Skin of body (tissue), 2 donors: ENCODE data around the gene CDYL. TPM values are rescaled to one million over a fixed set of nuclear protein-coding genes. Genes with fewer than 3 reads are reported as not detected.
A peak's percentile ranks its signal among the peaks of the same experiment; 100 is the strongest.

Experiments used
- DNase-seq: peaks from one replicate; lab custom pipeline; 2025; lab: John Stamatoyannopoulos, UW
- total RNA-seq: library from RNA; depleted of rRNA; stranded (reverse); fragments of >200 nt; gene quantifications from one replicate; pipeline ENCODE4 v1.2.3, GENCODE V29; 2014

The CDYL gene
- total RNA-seq, 1 donor from 2014 or later, result 24.8 TPM

DNA sequence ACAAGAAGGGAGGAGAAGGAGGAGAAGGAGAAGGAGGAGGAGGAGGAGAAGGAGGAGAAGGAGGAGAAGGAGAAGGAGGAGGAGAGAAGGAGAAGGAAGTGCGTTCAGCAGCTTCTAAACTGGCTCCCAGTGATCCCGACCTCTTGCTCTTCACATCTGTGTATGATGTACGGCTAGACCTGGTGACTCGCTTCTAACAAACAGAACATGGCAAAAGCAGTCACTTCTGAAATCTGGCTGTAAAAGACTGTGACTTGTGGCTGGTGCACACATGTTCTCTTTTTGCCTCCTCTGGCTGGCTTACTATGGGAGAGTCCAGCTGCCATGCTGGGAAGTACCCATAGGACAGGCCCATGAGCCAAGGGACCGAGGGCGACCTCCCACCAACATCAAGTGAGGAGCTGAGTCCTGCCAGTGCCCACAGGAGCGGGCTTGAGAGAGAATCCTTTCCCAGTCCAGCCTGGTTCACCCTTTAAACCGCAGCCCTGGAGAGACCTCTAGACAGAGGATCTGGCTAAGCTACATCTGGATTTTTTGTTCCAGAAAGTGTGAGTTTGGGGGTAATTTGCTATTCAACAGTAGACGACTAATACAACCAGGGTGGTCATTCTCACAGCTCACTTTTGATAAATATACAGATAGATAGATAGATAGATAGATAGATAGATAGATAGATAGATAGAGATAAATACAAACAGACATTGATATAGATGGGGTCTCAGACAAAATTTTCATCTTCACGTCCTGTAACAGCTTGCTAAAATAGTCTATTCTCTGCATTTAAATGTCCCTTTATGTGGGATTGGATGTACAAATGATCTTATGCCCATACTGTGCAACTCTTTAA lies 185.3 kb downstream of the CDYL start:
- DNase-seq, result no peak

DNA sequence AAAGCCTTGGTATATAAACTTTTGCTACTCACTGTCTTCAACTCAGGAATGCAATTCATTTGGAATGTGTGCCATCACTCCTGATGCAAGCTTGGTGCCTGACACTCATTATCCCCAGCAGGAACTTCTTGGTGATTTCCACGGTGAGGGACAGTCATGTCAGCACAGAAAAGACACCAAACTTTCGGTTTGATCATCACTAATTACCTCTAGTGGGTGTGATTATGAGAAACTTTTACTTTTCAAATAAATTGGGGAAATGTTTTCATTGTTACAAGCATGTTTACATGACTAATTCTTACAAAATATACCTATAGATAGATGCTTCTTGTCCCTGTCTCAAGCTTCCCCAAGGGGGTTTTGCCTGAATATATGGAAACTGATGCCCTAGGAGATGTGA lies 186.7 kb downstream of the CDYL start:
- no peak for DNase-seq

DNA sequence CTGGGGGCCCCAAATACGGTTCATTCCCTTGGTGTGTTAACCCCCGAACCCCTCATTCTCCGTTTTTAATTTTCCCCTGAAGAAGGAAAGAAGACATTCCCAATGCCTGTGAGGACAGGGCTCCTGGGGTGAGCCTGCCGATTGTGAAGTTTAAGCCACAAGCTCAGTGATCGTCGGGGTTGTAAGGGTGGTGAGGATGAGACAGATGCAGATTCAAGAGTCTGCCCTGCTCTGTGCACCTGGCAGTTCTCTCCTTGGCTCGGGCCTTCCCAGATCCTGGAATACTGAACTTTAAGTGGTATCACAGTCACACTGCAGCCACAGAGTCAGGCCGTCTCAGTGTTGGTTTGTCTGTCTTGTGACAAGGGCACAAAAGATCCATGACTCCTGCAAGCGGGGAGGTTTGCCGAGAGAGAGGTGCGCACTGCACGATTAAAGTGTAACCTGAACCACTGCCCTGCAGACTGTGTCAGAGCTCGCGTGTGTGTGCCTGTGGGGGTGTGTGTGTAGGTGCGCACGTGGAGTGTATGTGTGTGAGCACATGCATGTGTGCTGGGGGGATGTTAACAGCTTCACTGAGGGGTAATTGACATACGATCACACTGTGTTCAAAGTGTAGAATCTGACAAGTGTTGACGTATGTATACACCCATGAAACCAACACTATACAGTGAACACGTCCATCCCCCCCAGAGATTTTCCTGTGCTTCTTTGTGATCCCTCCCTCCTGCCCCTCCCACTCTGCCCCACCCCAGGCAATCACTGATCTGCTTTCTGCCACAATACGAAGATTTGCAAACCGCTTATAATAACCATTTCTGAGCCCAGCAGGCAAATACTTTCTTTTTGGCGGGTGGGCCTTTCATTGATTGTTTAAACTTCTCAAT lies 188.7 kb downstream of the CDYL start:
- DNase-seq, result no peak

DNA sequence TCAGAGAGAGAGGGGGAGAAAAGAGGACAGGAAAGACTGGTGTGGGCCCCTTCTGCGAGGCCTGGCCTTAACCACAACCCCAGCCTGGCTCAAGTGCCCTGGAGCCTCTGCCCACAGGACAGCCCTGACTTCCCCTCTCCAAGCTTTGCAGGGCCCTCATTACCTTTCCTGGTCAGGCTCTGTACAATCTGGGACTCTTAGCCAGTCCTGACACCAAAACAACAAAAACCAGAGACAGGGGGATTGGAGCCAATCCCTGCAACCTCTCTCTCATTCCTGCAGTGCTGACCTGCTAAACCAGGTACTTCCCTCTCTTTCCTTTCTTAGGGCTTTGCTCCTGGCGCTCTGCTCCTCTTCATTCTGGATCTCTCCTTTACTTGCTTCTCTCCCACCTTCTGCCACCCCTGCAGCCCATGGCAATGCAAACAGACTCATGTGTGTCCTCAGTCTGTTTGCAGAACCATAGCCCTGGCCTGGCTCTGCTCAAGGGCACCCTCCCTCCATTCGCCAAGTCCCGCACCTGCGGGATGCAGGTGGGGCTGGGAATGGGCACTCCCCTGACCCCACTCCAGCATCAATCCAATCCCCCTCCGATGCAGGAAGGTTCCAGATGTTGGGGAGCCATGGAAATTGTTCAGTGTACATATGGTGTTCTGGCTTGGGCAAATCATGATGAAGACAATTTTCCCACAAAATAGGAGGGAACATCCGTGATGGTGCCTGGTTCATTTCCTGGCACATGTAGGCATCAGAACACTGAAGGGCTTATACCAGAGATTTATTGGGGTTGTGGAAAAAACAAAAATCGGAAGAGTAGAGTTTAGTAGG lies 189.6 kb downstream of the CDYL start:
- no peak for DNase-seq

DNA sequence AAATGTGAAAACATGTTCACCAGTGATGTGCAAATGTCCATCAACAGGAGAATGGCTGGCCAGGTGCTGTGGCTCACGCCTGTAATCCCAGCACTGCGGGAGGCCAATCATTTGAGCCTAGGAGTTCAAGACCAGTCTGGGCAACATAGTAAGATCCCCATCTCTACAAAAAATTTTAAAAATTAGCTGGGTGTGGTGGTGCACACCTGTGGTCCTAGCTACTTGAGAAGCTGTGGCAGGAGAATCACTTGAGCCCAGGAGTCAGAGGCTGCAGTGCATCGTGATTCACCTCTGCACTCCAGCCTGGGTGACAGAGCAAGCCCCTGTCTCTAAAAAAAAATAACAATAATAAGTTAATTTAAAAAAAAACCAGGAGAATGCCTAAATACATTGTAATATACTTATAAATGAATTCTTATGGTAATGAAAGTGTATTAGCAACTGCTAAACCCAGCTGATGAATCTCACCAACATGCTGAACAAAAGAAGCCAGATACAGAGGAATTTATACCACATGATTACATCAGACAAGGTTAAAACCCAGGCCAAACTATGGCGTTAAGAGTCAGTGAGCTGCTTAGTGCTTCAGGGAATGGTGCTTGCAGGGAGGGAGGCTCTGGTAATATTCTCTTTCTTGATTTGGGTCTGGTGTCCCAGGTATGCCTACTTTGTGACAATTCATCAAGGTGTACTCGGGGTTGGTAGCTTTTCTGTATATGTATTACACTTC lies 191.3 kb downstream of the CDYL start:
- no peak for DNase-seq

DNA sequence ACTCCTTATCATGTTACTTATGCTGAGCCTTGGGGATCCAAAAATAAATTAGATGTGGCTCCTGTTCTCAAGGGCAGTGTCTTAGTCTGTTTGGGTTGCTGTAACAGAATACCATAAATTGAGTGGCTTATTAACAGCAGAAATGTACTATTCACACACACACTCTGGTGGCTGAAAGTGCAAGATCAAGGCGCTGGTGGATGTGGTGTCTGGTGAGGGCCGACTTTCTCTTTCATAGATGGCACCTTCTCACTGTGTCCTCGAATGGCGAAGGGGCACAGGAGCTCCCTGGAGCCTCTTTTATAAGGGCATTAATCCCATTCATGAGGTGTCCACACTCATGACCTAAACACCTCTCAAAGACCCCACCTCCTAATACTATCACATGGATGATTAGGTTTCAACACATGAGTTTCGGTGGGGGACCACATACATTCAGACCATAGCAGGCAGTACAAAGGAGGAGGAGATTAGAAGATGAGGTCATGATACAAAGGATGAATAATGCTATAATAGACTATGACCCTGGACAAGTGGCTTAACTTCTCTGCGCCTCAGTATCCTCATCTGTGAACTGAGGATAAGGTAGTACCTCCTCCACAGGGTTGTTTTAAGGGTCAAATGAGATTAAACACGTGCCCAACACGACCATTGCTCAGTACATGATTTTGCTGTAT lies 193.5 kb downstream of the CDYL start:
- no peak for DNase-seq

DNA sequence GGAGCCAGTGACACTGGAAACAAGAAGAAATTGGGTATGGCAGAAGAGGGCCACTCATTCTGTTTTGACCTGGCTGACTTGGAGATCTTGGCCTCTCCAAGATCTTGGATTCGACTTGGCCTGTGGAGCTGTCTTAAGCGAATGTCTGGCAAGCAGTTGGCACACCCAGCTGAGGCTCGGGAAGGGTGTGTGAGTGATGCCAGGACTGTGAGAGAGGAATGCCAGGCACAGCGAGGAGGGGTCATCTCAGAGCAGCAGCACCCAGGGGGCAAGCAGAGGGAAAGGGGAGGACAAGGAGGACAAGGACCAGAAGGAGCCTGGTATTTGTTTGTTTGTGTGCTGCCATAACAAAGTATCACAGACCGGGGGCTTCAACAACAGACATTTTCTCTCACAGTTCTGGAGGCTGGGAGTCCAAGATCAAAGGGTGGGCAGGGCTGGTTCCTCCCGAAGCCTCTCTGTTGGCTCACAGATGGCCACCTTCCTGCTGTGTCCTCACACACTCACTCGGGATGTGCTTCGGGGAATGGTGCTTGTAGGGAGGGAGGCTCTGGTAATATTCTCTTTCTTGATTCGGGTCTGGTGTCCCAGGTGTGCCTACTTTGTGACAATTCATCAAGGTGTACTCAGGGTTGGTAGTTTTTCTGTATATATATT lies 194.7 kb downstream of the CDYL start:
- no peak for DNase-seq

DNA sequence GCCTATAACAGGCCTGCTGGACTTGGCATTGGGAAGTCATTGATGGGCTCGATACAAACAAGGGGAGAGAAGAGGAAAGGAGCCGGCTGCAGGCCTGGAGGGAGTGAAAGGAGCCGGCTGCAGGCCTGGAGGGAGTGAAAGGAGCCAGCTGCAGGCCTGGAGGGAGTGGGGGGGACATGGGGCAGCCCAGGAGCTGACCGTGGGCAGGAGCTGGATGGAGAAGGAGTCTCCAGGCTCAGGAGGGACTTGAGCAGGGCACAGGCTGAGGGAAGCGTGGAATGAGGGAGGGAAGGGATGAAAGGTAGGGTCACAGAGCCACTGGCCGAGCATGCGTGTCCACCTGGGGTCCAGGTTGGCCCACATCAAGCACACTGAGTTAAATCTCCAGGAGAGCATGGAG lies 195.6 kb downstream of the CDYL start:
- no peak for DNase-seq

DNA sequence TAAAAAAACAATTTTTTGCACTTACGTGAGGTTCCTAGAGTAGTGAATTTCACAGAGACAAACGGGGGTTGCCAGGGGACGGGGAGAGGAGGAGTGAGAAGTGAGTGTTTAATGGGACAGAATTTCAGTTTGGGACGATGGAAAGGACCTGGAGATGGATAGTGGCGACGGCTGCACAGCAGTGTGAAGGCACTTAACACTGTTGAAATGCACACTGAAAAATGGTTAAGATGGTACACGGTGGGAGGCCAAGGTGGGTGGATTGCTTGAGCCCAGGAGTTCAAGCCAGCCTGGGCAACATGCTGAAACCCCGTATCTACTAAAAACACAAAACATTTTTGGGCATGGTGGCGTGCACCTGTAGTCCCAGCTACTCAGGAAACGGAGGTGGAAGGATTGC lies 196.2 kb downstream of the CDYL start:
- DNase-seq, result no peak

DNA sequence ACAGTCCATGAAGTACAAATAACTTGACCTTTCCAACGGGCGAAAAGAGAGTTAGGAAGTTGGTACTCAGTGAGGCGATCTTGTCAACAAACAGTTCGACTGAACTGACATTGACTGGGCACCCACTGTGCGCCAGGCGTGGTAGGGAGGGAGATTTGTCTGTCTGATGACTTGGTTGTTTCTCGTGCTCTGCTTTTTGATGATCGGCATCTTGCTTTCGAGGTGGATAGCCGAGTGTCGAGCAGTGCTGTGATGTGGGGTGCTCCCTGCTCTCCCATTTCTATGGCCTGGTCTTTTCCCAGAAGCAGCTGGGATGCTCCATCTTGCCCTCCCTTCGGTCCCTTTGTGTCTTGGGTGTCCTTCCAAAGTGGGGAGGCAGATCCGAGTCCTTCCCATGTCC lies 197.2 kb downstream of the CDYL start:
- no peak for DNase-seq

DNA sequence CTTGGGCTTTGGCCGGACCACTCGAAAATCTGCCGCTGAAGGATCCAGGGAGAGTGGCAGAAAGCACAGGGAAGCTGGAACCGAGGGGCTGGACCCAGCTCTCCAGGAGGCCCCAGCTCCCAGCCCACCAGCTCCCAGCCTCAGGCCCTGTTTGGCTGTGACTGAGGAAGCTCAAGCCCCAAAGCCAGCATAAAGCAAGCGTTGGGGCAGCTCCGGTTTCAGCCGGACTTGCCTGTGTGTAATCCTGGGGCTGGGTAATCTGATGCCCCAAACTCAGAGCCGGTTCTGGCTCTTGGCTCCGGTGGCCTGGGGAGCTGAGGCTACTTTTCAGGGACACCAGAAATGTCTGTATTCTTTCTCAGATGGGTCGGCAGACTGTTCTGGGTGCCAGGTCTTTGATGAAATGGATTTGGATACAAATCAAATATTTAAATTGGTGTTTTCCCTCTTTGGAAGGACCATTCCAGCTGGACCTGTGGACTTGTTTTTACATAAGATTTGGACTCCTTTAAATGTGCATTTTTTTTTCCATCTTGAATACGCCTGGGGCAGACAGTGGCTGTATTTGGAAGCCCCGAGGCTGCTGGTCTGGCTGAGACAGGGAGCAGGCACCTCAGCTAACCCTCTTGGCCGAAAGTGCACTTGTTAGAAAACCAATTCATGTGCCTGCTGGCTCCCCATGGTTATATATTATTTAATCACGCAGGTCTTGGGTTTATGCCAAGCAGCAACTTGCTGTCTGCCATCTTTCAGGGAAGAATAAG lies 198.0 kb downstream of the CDYL start:
- peak; percentile 49 for DNase-seq

DNA sequence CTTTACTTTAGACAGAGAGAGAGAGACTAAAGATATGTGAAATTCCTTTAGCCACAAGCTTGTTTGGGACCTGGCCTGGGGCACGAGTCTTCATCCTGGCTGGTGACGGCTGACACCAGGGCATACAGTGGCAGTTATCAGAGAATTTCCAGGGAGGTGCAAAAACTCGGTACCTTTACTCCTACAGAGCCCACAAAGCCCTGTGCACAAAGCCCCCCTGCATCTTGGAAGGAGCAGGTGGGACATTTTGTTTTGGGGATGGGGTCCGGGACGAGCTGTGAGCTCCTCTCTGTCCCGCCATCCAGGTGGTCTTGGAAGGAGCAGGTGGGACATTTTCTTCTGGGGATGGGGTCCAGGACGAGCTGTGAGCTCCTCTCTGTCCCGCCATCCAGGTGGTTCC lies 198.8 kb downstream of the CDYL start:
- DNase-seq, result no peak

DNA sequence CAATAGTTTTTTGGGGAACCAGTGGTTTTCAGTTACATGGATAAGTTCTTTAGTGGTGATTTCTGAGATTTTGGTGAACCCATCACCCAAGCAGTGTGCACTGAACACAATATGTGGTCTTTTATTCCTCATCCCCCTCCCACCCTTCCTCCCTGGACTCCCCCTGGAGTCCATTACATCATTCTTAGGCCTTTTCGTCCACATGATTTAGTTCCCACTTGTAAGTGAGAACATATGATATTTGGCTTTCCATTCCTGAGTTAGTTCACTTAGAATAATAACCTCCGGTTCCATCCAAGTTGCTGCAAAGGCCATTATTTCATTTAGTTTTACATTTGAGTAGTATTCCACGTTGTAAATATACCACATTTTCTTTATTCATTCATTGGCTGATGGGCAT lies 199.3 kb downstream of the CDYL start:
- DNase-seq, result no peak

DNA sequence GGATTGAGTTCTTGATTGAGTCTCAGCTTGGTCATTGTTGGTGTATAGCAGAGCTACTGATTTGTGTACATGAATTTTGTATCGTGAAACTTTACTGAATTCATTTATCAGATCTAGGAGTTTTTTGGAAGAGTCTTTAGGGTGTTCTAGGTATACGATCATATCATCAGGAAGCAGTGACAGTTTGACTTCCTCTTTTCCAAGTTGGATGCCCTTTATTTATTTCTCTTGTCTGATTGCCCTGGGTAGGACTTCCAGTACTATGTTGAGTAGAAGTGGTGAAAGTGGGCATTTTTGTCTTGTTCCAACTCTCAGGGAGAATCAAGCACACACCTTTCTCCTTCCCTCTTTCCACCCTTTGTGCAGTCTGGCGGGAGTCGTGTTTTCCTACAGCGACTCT lies 201.3 kb downstream of the CDYL start:
- DNase-seq, result no peak

DNA sequence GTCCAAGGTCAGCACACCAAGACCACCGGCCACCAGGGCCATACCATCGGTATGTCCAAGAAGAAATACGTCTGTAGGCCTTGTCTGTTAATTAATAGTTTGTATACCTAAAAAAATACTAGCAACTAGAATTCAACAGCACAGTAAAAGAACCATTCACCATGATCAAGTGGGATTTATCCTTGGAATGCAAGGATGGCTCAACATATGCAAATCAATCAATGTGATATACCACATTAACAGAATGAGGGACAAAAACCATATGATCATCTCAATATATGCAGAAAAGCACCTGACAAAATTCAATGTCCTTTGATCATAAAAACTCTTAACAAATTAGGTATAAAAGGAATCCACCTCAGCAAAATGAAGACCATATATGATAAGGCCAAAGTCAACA lies 203.2 kb downstream of the CDYL start:
- no peak for DNase-seq

DNA sequence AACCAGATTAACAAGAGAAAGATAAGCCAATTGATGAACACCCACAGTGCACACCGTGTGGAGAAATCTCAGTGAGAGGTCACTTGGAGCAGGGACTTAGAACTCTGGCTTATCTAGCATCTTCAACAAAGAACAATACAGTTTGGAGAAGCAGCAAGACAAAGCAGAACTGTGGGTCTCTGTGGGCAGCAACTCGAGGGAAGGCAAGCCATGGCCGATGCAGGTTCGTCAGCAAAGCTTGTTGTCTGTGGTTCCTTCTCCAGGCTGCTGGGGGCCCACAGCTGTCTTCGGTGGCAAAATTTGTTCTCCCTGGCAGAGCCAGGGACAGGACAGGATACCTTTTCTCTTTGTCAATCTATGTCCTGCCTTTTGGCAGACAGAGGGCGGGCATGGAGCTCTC lies 205.6 kb downstream of the CDYL start:
- no peak for DNase-seq

DNA sequence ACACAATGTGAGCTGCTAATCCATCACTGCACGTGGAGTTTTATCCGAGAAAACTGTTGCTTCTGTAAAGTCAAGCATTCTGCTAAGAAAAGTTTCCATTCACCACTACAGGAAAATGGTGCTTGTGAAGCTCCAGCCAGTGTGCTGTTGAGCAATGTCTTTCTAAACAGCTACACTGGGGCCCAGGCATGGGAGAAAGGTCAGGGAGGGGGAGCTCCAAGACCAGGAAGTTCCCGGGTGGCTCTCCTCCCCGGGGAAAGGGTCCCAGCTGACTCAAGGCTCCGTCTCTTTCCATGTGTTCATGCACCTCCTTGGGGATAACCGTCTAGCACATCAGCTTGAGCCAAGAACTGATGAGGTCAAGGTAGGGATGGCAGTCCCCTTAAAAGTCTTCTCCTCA lies 207.1 kb downstream of the CDYL start:
- DNase-seq, result no peak

DNA sequence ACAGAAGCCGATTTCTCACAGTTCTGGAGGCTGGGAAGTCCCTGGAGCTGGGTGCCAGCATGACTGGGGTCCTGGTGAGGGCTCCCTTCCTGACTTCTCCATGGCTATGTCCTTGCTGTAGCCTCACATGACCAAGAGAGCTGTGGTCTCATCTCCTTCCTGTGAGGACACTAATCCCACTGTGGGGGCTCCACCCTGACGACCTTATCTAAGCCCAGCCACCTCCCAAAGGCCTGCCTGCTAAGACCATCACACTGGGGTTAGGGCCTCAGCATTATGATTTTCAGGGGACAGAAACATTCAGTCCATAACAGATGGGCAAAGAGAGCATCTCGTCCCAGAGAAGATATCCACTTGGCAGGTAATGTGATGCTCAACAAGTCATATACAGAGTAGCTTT lies 210.8 kb downstream of the CDYL start:
- DNase-seq, result no peak

DNA sequence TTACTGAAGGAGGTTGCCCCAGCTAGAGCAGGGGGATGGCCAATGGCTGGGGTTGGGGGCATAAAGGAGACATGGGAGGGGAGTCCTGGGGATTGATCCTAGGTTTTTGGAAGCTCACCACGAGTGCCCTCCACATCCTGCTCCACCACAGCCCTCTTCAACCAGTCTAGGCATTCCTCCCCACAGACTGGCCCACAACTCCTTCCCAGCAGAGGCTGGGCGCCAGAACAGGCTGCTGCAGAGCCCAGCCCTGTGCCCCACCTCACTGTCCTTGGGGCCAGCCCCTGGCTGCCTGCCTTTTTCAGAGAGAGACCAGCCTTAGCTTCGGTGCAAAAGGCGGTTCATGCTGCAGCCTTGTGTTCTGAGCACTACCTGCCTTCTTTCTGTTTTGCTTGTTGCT lies 211.2 kb downstream of the CDYL start:
- no peak for DNase-seq
